ENCODE measurements around the gene XRN1.
"Not testable (repeated sequence)": the region's sequence is repeated elsewhere in the genome, so short reads cannot be mapped to it uniquely, and the experiment has no call there.

- TF ChIP-seq, protein P1, sequence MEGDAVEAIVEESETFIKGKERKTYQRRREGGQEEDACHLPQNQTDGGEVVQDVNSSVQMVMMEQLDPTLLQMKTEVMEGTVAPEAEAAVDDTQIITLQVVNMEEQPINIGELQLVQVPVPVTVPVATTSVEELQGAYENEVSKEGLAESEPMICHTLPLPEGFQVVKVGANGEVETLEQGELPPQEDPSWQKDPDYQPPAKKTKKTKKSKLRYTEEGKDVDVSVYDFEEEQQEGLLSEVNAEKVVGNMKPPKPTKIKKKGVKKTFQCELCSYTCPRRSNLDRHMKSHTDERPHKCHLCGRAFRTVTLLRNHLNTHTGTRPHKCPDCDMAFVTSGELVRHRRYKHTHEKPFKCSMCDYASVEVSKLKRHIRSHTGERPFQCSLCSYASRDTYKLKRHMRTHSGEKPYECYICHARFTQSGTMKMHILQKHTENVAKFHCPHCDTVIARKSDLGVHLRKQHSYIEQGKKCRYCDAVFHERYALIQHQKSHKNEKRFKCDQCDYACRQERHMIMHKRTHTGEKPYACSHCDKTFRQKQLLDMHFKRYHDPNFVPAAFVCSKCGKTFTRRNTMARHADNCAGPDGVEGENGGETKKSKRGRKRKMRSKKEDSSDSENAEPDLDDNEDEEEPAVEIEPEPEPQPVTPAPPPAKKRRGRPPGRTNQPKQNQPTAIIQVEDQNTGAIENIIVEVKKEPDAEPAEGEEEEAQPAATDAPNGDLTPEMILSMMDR (IDR thresholded peaks at IDR 0.05): not testable (repeated sequence)
- not testable (repeated sequence) for TF ChIP-seq TCF7L2 (IDR thresholded peaks at IDR 0.05; ENCODE audit: low read depth, low read length)
Measured at GRCh38 chr3:142439499-142440220, 8.2 kb downstream of the XRN1 start.

All from Panc1 (cell line).